ENCODE data around the gene DDB1.
"Not testable (repeated sequence)": the region's sequence is repeated elsewhere in the genome, so short reads cannot be mapped to it uniquely, and the experiment has no call there.

DDB1 gene

GRCh38 chr11:61265357-61265756 is 67.5 kb downstream of the DDB1 start:
- DNase-seq: no peak

- DNase-seq: no peak
Observed at GRCh38 chr11:61264795-61265194, 68.1 kb downstream of the DDB1 start.

- no peak for DNase-seq
Observed at GRCh38 chr11:61264371-61264770, 68.5 kb downstream of the DDB1 start.

GRCh38 chr11:61259363-61259762 is 73.5 kb downstream of the DDB1 start:
- DNase-seq: no peak

GRCh38 chr11:61258546-61258945 is 74.4 kb downstream of the DDB1 start:
- no peak for DNase-seq

GRCh38 chr11:61256710-61257482 is 76.0 kb downstream of the DDB1 start:
- no peak for DNase-seq

GRCh38 chr11:61254403-61255025 is 78.4 kb downstream of the DDB1 start:
- DNase-seq: peak; percentile 48

- not testable (repeated sequence) for DNase-seq
Observed at GRCh38 chr11:61252332-61252731, 80.6 kb downstream of the DDB1 start.

GRCh38 chr11:61250796-61251765 is 81.8 kb downstream of the DDB1 start:
- DNase-seq: not testable (repeated sequence)

All from NCI-H748 treated with DMSO at 0.1 percent for 48 hours (cell line).